T-helper 17 cell (primary cell): Measurements from ENCODE around the gene CLSTN1. TPM values are rescaled to one million over a fixed set of nuclear protein-coding genes. Genes with fewer than 3 reads are reported as not detected.
"Not testable (repeated sequence)": the region's sequence is repeated elsewhere in the genome, so short reads cannot be mapped to it uniquely, and the experiment has no call there.

Source experiments
- ATAC-seq: fragments of 150-1000 bp; cut with Tn5 transposase; 2 replicates; pipeline ENCODE4 v1.10.0; 2021; ENCODE audit warnings: mild to moderate bottlenecking, moderate library complexity
- DNase-seq, 3 donors: peaks; one replicate each; pipeline versions ENCODE4 v3.0.0 to v3.0.0-alpha.2; 2020 to 2021
- H3K9me3 ChIP-seq: one replicate; pipeline ENCODE4 v1.7.0; 2013; ENCODE audit warnings: low read length, mild to moderate bottlenecking; ENCODE audit not compliant: control insufficient read depth, poor library complexity, severe bottlenecking
- H3K27ac Mint-ChIP-seq: one replicate; pipeline ENCODE4 v1.8.0; 2022; ENCODE audit warnings: mild to moderate bottlenecking, moderate library complexity, mixed read lengths
- H3K27me3 Mint-ChIP-seq: one replicate; pipeline ENCODE4 v1.8.0; 2022; ENCODE audit warnings: mixed read lengths
- H3K36me3 Mint-ChIP-seq: one replicate; pipeline ENCODE4 v1.8.0; 2022; ENCODE audit warnings: low read depth, mixed read lengths
- H3K4me1 Mint-ChIP-seq: one replicate; pipeline ENCODE4 v1.8.0; 2022; ENCODE audit warnings: mild to moderate bottlenecking, mixed read lengths
- H3K4me3 Mint-ChIP-seq: one replicate; pipeline ENCODE4 v1.8.0; 2022; ENCODE audit warnings: mild to moderate bottlenecking, moderate library complexity, mixed read lengths
- total RNA-seq, 4 donors: library from RNA in 2 of 4; stranded (reverse) in 2 of 4; gene quantifications; one replicate each; pipeline ENCODE4 v1.2.3 and lab custom pipeline; 2022 to 2026

The CLSTN1 gene
- total RNA-seq, 2 donors from 2014 or later, result 86.3 to 91.5 TPM

DNA sequence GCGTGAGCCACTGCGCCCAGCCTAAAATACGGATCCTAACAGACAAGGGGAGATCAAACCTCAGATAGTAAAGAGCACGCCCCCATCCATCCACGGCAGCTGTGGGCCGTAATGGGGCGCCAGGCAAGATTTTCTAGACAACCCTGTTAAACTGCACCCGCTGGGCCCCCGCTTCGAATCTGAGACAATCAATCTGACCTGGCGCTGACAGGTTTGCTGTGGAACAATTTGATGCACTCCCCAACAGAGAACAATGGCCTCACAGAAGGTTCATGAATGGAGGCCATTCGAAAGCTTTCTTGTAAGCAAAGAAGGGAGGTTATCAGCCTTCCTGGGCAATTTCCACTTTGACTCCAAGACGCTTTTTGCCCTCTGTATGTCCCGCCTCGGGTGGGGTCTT is 30.5 kb downstream of the CLSTN1 start:
- Mint-ChIP-seq H3K27ac (no peak overlapping the region), H3K4me1 (peaks cover 41% of the 10 kb centered on the region), H3K27me3 (no peaks in the 10 kb centered on the region), H3K4me3 (no peak overlapping the region), H3K36me3 (no peaks in the 10 kb centered on the region)
- DNase-seq, result no peak
- no peaks in the 10 kb centered on the region for H3K9me3 ChIP-seq
- no peak for ATAC-seq

DNA sequence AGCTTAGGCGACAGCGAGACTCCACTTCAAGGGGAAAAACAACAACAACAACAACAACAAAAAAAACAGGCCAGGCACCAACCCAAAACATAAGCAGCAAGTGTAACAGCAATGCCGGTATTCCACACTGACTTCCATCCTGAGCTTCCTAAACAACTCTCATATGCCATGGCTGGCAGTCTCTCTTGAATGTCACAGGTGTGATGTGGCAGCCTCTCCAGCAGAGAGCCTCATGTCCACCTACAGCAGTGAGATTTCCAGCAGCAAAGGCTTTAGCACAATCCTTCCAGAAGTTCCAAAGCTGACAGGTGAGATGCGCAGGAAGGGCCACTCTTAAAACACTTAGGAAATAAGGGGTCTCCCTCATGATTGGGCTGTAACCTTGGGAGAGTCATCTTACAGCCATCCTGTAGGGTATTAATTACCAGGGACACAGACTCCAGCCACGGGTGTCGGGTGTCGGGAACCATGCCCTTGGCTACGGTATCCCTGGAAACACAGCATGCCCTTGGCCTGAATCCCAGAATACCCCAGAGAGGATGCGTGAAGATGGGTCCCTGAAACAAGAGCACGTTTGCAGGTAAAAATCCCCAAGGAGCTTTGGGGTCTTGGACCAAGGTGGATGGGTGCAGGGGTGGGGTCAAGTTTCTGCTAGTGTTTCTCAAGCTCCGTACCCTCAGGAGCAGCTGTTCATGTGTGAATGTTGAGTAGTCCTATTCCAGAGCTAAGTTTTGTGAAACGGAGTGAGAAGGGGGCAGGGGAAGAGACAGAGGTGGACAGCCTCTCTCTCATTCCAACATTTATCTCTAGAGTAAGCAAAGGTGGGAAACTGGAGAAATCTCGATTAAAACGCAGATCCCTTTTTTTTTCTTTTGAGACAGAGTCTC is 31.4 kb downstream of the CLSTN1 start:
- H3K27ac Mint-ChIP-seq, result peak overlapping the region; percentile 32
- DNase-seq (no peak), ATAC-seq (no peak)

DNA sequence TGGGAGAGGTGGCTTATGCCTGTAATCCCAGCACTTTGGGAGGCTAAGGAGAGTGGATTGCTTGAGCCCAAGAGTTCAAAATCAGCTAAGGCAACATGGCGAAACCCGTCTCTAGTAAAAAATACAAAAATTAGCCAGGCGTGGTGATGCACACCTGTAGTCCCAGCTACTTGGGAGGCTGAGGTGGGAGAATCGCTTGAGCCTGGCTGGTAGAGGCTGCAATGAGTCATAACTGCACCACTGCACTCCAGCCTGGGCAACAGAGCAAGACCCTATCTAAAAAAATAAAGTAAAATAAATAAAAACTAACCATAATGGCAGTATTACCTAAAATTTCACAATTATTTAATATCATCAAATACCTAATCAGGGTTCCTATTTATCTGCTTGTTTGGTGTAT is 34.1 kb downstream of the CLSTN1 start:
- DNase-seq, H3K4me3 Mint-ChIP-seq, H3K27ac Mint-ChIP-seq, H3K27me3 Mint-ChIP-seq, H3K9me3 ChIP-seq, ATAC-seq, H3K36me3 Mint-ChIP-seq: not testable (repeated sequence)
- H3K4me1 Mint-ChIP-seq, result peaks cover 32% of the 10 kb centered on the region

More for the DNA sequence above, 31.4 kb downstream of the CLSTN1 start:
- H3K4me1 Mint-ChIP-seq, result peaks cover 39% of the 10 kb centered on the region
- H3K27me3 Mint-ChIP-seq, result no peaks in the 10 kb centered on the region
- no peaks in the 10 kb centered on the region for H3K9me3 ChIP-seq
- no peak overlapping the region for H3K4me3 Mint-ChIP-seq
- H3K36me3 Mint-ChIP-seq, result no peaks in the 10 kb centered on the region

DNA sequence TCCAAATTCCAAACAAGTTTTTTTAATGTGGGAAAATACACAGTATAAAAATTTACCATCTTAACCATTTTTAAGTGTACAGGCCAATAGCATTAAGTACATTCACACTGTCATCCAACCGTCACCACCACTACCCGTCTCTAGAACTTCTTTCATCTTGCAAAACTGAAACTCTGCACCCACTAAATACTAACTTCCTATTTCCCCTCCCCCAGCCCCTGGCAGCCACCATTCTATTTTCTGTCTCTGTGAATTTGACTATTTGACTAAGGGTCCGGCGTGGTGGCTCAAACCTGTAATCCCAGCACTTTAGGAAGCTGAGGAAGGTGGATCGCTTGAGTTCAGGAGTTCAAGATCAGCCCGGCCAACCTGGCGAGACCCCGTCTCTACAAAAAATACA is 36.1 kb downstream of the CLSTN1 start:
- Mint-ChIP-seq H3K27me3 (no peaks in the 10 kb centered on the region), H3K27ac (peak overlapping the region; percentile 96)

DNA sequence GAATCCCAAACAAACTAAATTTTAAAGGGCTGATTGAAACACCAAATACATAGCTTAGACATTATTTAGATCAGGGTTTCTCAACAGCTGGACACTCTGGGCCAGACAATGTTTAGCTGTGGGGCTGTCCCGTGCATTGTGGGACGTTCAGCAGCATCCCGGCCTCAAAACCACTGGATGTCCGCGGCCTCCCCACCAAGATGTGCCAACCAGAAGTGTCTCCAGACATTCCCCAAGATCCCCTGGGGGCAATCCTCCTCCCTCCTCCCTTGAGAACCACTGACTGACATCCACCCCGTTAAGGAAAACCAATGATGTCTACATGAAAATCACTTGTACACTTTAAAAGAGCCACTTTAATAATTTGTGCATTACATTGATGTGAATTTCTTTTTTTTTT is 38.4 kb downstream of the CLSTN1 start:
- Mint-ChIP-seq H3K36me3 (no peaks in the 10 kb centered on the region), H3K27me3 (no peaks in the 10 kb centered on the region), H3K27ac (no peak overlapping the region), H3K4me1 (peaks cover 19% of the 10 kb centered on the region), H3K4me3 (no peak overlapping the region)
- no peaks in the 10 kb centered on the region for H3K9me3 ChIP-seq
- DNase-seq (no peak), ATAC-seq (no peak)

More for the DNA sequence above, 36.1 kb downstream of the CLSTN1 start:
- H3K9me3 ChIP-seq, result no peaks in the 10 kb centered on the region
- no peaks in the 10 kb centered on the region for H3K36me3 Mint-ChIP-seq
- H3K4me1 Mint-ChIP-seq, result peaks cover 23% of the 10 kb centered on the region
- peak overlapping the region; percentile 87 for H3K4me3 Mint-ChIP-seq
- peak; percentile 98 for ATAC-seq
- DNase-seq, result peak in 2 of 3 donors; percentile 15 to 36

DNA sequence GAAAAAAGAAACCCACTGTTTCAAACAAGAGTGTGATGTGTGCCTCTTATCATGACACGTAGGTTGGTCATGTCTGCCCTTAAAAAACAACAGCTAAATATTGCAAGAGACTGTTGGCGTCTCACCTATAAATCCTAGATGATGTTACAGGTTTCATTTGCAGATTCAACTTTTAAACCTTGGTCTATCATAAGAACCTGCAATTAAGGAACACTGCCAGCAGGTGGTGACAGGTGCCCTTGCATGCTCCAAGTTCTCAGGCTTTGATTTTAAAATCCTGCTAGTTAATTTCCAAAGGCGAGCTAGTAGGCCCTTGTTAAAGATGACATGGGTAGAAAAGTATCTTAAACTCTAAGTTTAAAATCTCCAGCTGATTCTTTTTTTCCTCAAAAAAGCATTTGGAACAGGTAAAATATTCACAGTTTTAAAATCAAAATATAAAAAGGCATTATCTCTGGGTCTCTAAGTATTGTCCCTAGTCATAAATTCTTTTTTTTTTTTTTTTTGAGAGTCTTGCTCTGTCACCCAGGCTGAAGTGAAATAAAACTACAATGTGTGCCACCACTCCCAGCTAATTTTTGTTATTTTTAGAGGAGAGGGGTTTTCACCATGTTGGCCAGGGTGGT is 39.1 kb downstream of the CLSTN1 start:
- ATAC-seq, result peak; percentile 37
- no peaks in the 10 kb centered on the region for H3K27me3 Mint-ChIP-seq
- no peak overlapping the region for H3K27ac Mint-ChIP-seq
- H3K36me3 Mint-ChIP-seq, result no peaks in the 10 kb centered on the region
- H3K9me3 ChIP-seq, result no peaks in the 10 kb centered on the region
- peaks cover 19% of the 10 kb centered on the region for H3K4me1 Mint-ChIP-seq
- peak; percentile 31 to 61 (median 37) for DNase-seq
- H3K4me3 Mint-ChIP-seq, result no peak overlapping the region

DNA sequence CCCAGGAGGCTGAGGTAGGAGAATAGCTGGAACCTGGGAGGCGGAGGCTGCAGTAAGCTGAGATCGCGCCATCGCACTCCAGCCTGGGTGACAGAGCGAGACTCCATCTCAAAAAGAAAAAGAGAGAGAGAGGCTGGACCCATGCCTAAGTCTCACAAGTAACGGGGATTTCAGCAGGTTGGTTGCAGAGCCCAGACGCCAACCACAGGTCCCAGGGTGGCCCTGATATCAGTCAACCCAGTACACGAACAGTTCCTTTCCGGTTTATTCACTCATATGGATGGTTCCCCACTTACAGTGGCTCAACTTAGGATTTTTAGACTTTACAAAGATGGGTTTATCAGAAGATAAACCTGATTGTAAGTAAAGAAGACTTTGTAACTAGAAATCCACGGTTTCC is 40.9 kb downstream of the CLSTN1 start:
- ATAC-seq (no peak), DNase-seq (no peak)
- Mint-ChIP-seq H3K4me1 (peaks cover 12% of the 10 kb centered on the region), H3K36me3 (no peaks in the 10 kb centered on the region), H3K27ac (no peak overlapping the region), H3K27me3 (no peaks in the 10 kb centered on the region), H3K4me3 (no peak overlapping the region)
- no peaks in the 10 kb centered on the region for H3K9me3 ChIP-seq

DNA sequence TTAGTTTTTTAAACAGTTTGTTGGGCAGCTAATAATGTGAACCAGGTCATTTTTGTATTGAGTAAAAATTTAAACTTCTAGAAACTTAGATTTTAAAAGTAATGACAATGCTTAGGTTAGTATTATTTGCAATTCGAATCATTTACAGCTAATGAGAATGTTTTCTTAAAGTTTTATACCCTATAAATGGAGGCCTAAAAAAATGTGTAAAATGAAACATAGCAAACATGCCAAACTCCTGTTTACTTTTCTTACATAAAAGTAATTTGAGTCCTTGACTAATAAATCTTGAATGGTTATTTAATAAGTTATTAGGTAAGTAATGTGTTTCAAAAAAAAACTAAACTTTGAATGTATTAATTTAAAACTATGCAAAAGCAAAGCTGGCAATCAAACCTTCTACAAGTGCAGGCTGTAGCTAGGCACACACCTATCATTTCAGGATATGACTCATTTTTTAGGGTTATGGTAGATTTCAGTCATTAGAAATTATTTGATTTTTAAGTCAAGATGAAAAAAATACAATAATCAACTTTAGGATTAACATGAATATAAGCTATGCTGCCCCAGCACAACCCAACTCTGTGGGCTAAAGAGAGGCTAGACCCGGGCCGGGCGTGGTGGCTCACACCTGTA is 41.5 kb downstream of the CLSTN1 start:
- no peaks in the 10 kb centered on the region for H3K27me3 Mint-ChIP-seq

DNA sequence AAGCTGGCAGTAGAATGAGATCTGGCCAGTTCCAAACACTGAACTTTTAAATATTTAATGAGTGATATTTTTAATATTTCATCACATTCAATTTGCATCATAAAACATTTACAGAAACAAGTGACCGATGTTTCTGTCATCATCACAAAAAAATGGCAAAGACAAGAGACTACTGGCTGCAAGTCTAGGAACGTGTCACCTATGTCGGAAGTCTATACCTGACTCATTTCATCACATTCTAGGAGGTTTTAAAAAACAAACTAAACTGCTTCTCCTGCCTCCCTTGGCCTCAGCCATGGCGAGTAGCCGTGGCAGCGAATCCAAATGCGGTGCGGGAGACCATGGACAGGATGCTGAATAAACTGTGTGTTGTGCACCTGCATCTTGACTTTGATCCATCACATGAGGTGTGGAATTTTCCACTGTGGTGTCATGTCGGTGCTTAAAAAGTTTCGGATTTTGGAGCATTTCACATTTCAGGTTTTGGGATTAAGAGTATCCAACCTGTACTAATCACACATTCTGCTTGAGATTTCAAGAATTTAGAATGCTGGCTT is 43.1 kb downstream of the CLSTN1 start:
- H3K4me1 Mint-ChIP-seq, result peaks cover 12% of the 10 kb centered on the region
- ATAC-seq, result no peak

More for the DNA sequence above, 41.5 kb downstream of the CLSTN1 start:
- H3K4me1 Mint-ChIP-seq, result peaks cover 8% of the 10 kb centered on the region
- no peaks in the 10 kb centered on the region for H3K9me3 ChIP-seq
- H3K4me3 Mint-ChIP-seq, result no peak overlapping the region
- no peak for ATAC-seq
- no peaks in the 10 kb centered on the region for H3K36me3 Mint-ChIP-seq
- DNase-seq, result no peak
- H3K27ac Mint-ChIP-seq, result no peak overlapping the region

DNA sequence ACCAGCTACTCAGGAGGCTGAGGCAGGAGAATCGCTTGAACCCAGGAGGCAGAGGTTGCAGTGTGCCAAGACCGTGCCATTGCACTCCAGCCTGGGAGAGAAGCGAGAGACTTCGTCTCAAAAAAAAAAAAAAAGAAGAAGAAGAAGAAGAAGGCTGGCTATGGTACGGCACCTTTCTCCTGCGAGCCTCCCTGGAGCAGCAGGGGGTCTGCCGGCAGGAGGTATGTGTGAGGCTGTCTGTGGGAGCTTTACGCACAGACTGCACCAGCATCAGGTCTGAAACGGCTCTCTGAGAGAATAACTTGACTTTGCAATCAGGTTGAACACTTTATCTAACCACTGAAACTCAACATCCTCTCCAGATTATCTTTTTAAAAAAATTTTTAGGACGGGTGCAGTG is 44.9 kb downstream of the CLSTN1 start:
- H3K4me1 Mint-ChIP-seq, result peaks cover 19% of the 10 kb centered on the region
- DNase-seq, result no peak
- no peak overlapping the region for H3K4me3 Mint-ChIP-seq
- H3K36me3 Mint-ChIP-seq, result no peaks in the 10 kb centered on the region
- no peaks in the 10 kb centered on the region for H3K9me3 ChIP-seq
- no peak for ATAC-seq
- no peaks in the 10 kb centered on the region for H3K27me3 Mint-ChIP-seq
- H3K27ac Mint-ChIP-seq, result peak overlapping the region; percentile 41

More for the DNA sequence above, 43.1 kb downstream of the CLSTN1 start:
- Mint-ChIP-seq H3K4me3 (no peak overlapping the region), H3K36me3 (no peaks in the 10 kb centered on the region), H3K27me3 (no peaks in the 10 kb centered on the region), H3K27ac (no peak overlapping the region)
- no peaks in the 10 kb centered on the region for H3K9me3 ChIP-seq
- no peak for DNase-seq

DNA sequence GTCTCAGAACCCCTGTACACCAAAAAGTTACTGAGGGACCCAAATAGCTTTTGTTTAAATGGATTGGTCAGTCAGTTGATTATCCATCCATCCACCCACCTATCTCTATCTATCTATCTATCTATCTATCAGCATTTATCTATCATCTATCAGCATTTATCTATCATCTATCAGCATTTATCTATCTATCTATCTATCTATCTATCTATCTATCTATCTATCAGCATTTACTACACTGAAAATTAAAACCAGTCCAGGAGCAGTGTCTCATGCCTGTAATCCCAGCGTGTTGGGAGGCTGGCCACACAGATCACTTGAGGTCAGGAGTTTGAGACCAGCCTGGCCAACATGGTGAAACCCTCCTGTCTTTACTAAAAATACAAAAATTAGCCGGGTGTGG is 47.1 kb downstream of the CLSTN1 start:
- peaks cover 19% of the 10 kb centered on the region for H3K4me1 Mint-ChIP-seq
- peak overlapping the region; percentile 79 for H3K27ac Mint-ChIP-seq
- H3K36me3 Mint-ChIP-seq, result no peaks in the 10 kb centered on the region
- no peaks in the 10 kb centered on the region for H3K27me3 Mint-ChIP-seq
- ATAC-seq (no peak), DNase-seq (no peak)
- H3K9me3 ChIP-seq, result no peaks in the 10 kb centered on the region
- no peak overlapping the region for H3K4me3 Mint-ChIP-seq

DNA sequence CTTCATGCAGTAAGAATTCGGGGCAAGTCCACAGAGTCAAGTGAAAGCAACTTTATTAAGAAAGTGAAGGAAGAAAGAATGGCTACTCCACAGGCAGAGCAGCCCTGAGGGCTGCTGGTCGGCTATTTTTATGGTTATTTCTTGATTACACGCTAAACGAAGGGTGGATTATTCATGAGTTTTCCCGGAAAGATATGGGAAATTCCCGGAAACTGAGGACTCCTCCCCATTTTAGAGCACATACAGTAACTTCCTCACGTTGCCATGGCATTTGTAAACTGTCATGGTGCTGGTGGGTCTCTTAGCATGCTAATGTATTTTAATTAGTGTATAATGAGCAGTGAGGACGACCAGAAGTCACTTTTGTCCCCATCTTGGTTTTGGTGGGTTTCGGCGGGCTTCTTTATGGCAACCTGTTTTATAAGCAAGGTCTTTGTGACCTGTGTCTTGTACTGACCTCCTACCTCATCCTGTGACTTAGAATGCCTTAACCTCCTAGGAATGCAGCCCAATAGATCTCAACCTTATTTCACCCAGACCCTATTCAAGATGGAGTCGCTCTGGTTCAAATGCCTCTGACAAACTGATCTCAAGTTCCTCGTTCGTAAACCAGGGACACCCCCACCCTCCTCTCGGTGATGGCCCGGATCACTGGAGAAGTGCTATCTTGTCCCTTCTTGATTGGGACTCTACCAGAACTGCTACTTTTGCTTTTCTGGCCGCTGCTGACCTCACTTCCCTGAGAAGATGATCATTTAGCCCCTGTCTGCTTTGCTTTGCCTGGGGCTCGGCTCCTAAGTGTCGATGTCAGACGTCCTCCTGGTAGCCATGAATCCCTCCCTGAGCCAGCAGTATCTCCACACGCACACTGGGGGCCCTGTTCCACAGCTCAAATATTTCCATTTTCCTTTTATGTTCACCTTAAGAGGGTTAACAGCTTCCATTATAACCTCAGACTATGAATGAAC is 48.8 kb downstream of the CLSTN1 start:
- no peaks in the 10 kb centered on the region for H3K27me3 Mint-ChIP-seq
- DNase-seq (no peak), ATAC-seq (no peak)
- H3K27ac Mint-ChIP-seq, result peak overlapping the region; percentile 11
- peaks cover 19% of the 10 kb centered on the region for H3K4me1 Mint-ChIP-seq
- no peak overlapping the region for H3K4me3 Mint-ChIP-seq
- H3K9me3 ChIP-seq, result no peaks in the 10 kb centered on the region
- no peaks in the 10 kb centered on the region for H3K36me3 Mint-ChIP-seq
